Left renal cortex interstitium (tissue), 4 donors: ENCODE measurements around the gene KIF23. TPM values are rescaled to one million over a fixed set of nuclear protein-coding genes. Genes with fewer than 3 reads are reported as not detected.
"Not testable (repeated sequence)": the region's sequence is repeated elsewhere in the genome, so short reads cannot be mapped to it uniquely, and the experiment has no call there.

ENCODE experiments used
- DNase-seq, 4 donors: peaks; one replicate each; pipeline ENCODE4 v3.0.0-alpha.2; 2013; ENCODE audit warnings: low read depth in 4 of 4, low spot score in 2 of 4, missing footprints in 1 of 4
- polyA plus RNA-seq, 4 donors: library from polyadenylated mRNA; unstranded; fragments of 120-200 nt; gene quantifications; one replicate each; pipeline ENCODE4 v1.2.1, GENCODE V29; 2013; ENCODE audit not compliant: insufficient read length in 4 of 4

KIF23 gene
- polyA plus RNA-seq, 4 donors = 26.5 to 43.7 (median 37.9) TPM

DNA sequence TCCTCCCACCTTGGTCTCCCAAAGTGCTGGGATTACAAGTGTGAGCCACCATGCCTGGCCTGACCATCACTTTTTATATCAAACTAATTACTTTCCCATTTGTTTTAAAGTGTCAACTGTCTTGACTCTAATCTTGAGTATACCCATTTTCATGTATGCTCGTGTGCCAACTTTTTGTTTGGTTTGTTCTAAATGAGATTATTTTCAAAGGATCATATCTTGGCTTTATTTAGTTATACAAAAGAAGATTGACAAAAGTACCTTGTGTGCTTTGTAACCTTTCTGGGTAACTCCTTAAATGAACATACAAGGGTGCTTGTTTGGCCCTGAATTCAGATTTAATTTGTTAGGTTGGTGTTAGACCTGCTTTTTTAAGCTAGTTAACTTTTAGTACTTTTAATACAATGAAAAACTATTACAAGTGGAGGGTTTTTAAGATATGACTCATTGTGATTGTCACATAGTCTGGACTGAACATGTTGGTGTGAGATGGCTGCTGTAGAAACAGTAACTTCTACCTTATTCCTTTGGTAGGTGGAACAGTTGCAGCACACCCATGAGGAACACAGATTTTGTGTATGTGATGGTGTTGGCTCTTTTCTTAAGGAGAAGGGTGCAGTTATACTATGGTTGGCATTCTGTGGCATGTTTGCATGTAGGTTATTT is 10.7 kb downstream of the KIF23 start:
- DNase-seq = no peak

DNA sequence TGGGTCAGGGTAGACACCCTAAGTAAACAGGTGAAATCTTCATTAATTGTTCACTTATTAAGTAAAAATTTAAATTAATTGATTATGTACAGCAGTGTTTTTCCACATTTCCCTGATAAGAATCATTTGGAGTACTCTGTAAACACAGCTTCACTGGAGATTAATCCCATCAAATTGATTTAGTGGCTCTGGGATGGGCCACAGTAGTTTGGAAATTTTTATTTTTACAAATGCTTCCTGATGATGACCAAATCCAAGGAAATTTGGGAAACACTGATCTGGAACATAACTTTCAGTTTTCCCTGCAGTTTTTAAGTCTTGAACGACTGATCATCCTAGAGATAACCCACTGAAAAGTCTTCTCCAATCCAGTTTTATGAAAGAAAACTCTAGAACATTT is 19.7 kb downstream of the KIF23 start:
- DNase-seq = no peak

DNA sequence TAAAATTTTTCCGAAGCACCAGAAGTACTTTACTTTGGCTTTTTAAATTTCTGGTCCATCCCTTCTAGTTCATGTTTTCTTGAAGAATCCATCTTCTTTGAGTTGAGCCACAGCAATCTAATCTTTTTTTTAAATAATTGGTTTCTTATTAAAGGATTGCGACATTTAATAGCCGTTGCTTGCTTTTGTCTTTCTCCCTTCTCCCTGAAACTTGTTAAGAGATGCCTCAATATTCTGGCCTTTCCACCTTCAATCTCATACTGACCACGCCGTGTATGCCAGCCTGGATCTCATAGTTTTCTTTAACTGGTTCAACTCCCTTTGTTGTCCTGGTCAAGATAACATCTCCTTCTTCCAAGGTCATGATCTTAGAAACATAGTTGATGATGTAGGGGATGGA is 20.1 kb downstream of the KIF23 start:
- no peak for DNase-seq

DNA sequence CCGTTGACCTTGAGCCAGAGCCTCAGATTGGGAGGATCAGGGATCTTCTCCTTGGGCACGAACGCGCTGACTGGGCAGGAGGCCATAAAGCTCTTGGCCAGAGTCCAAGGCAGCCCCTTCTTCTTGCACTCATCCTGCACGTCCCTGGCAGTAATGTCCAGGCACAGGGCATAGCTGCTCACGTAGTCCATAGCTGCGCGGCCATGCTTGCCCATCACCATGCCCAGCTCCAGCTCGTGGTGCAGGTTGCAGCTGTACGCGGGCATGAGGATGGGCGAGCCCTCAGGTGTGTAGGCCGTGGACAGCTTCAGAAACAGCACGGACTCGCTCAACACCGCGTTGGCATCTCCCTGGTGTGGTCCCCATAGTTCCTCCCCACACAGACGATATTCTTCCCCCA is 20.5 kb downstream of the KIF23 start:
- no peak for DNase-seq

DNA sequence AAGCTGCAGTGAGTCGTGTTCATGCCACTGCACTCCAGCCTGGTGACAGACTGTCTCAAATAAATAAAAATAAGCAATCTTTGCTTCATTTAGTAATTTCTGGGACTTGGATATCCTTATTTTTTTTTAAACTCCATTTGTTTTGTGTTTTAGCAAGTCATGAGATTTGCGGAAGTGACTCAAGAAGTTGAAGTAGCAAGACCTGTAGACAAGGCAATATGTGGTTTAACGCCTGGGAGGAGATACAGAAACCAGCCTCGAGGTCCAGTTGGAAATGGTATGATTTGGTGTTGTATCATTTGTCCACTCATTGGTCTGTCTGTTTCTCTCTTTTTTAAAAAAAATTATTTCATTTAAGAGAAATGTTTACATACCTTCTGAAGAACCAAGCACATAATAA is 21.8 kb downstream of the KIF23 start:
- DNase-seq = no peak

DNA sequence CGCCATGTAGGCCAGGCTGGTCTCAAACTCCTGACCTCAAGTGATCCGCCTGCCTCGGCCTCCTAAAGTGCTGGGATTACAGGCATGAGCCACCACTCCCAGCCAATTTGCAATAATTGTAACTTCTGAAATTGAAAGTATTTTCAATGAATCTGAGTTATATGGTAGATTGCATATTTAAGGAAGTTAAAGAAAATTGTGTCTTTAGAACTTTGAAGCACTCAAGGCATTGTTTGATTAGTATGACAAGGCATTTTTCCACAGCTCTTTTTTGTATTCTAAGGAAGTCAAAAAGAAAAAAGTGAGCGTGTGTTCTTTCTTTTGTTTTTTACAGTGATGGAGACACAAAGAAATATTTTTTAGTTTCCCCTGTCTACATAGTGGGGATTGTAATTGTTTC is 22.8 kb downstream of the KIF23 start:
- DNase-seq = no peak

DNA sequence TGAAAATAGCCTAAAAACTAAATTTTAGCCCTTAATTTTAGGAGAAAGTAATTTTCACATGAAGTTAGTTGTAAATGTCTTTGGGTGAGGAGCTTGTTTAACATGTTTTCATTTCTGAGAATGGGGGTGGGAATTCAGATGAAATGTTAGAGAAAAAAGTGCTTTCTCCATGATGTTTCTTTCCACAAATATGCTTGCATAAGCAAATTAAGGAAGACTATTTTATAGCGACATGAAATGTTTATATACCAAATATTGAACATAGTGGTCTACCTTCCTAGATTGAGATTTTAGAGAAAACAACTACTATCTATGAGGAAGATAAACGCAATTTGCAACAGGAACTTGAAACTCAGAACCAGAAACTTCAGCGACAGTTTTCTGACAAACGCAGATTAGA is 25.5 kb downstream of the KIF23 start:
- DNase-seq = no peak

DNA sequence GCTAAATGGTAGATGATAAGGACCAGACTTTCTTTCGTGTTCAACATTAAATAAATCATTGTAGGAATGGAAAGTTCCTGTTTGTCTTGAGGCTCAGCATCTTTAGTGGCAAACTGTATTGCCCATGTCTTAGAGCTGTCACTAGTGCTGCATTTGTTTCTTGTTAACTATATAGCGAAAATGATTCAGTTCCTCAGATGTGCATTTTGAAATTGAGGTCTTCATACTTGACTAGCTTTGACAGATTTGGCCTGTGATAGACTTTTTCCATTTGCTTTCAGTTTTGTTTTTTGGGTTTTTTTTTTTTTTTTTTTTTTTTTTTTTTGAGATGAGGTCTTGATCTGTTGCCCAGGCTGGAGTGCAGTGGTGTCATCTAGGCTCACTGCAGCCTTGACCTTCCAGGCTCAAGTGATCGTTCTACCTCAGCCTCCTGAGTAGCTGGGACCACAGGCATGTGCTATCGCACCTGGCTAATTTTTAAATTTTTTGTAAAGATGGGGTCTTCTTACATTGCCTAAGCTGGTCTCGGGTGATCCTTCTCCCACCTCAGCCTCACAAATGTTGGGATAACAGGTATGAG is 29.0 kb downstream of the KIF23 start:
- no peak for DNase-seq

DNA sequence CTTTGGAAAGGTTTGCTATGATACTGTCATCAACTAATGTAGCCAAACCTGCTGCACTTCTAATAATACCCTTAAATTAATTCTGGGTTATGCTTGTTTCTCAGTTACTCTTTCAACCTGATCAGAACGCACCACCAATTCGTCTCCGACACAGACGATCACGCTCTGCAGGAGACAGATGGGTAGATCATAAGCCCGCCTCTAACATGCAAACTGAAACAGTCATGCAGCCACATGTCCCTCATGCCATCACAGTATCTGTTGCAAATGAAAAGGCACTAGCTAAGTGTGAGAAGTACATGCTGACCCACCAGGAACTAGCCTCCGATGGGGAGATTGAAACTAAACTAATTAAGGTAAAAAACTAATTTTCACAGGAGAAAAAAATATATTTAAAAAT is 30.5 kb downstream of the KIF23 start:
- no peak for DNase-seq

DNA sequence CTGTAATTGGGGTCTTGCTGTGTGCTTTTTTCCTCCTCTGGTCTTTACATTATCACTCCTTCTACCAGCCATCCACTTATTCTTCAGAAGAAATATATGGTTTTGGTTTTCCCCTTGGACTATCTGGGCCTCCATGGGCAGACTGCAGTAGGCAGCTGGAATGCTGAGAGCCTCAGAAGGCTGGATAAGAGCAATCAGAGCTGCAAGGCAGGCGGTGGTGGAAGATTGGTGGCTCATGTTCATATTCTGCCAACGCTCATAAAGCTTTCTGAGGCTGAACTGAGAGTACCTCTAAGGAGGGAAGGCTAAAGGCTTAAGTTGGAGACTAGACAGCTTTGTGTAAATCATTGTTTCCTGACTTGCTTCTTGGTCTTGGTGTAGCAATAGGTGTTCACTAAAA is 32.8 kb downstream of the KIF23 start:
- DNase-seq = no peak

DNA sequence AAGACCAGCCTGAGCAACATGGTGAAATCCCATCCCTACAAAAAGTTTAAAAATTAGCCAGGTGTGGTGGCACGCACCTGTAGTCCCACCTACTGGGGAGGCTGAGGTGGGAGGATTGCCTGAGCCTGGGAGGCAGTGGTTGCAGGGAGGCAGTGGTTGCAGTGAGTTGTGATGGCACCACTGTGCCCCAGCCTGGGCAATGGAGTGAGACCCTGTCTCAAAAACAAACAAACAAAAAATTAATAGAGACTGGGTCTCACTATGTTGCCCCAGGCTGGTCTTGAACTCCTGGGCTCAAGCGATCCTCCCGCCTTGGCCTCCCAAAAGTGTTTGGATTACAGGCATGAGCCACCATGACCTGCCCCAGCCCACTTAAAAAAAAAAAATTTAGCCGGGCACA is 36.1 kb downstream of the KIF23 start:
- not testable (repeated sequence) for DNase-seq

DNA sequence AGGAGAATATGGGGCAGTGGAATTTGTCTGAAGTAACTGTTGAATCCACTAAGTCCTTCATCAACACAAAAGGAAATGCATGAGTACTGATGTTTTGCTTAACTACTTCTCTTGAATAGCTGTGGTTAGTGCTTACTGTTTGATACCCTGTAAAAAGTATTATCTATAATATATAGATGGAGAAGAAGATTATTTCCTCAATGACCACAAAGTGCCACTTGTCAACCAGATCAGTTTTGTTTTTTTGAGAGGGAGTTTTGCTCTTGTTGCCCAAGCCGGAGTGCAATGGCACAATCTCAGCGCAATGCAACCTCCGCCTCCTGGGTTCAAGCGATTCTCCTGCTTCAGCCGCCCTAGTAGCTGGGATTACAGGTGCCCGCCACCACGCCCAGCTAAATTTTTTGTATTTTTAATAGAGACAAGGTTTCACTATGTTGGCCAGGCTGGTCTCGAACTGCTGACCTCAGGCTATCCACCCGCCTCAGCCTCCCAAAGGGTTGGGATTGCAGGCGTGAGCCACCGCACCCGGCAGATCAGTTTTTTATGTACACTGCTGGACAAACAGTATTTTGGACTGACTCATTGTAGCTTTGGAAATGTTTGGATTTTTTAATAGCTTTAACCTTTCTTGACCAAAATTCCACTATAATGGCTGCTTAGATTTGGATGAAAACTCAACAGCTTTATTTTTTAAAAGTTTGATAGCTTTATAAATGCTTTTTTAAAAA is 37.0 kb downstream of the KIF23 start:
- no peak for DNase-seq

DNA sequence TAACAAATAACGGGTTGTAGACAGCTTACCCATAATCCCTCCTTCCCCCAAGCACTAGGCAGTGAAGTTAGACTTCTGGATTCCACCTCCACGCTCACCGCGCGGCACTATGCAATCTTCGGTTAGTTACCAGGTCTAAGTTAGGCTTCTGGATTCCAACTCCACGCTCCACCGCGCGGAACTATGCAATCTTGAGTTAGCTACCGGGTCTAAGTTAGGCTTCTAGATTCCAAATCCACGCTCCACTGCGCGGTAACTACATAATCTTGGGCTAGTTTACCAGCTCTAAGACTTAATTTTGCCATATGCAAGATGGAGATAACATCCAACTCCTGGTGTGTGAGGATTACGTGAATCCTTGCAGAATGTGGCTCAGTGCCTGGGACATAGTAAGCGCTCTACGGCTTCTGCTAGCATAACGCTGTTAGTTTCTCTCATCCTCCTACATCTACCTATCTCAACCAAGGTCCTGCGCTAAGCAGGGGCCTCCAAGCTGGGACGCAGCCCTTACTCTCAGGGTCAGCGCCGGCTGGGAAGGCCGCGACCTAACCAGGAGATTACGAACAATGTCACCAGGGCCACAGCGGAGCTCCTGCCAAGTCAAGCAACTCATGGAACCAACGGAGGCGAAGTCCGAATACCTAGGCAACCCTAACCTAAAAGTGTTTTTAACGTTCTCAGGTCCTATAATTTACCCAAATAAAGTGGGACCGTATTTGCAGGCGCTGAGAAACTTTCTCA is 38.0 kb downstream of the KIF23 start:
- no peak for DNase-seq

DNA sequence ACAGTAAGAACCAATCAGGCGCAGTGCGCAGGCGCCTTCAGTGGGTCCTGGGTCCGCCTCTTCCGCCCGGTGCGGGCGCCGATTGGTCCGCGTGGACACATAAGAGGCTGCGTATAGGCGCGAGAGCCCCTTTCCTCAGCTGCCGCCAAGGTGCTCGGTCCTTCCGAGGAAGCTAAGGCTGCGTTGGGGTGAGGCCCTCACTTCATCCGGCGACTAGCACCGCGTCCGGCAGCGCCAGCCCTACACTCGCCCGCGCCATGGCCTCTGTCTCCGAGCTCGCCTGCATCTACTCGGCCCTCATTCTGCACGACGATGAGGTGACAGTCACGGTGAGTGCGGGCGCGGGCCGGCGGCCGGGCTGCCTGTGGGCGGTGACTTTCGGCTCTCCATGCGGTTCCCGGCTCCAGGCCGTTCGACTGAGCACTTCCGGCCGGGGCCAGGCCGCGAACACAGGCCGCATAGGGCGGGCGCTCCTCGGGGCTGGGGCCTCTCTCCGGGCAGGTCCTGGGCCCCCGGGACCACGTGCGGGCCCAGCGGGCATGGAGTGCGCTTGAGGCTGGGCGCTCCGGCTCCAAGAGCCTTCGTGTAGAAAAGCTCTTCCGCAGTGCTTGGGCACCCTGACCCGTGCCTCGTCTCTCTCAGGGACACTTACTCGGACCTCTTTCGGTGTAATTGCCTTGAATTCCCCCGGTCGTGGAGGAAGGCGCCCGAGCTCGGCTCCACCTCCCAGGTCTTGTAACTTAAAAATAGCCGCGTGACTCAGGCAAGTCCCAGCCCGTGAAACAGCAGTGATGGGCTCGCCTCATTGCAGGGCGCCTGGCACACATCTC is 38.8 kb downstream of the KIF23 start, which contains the start of gene RPLP1:
Gene RPLP1, plus strand, starts transcription at position 127 of the 830 bp plus-strand sequence. Its CDS starts 131 bp downstream, at position 258.
- peak; percentile 92 to 96 (median 93) for DNase-seq

DNA sequence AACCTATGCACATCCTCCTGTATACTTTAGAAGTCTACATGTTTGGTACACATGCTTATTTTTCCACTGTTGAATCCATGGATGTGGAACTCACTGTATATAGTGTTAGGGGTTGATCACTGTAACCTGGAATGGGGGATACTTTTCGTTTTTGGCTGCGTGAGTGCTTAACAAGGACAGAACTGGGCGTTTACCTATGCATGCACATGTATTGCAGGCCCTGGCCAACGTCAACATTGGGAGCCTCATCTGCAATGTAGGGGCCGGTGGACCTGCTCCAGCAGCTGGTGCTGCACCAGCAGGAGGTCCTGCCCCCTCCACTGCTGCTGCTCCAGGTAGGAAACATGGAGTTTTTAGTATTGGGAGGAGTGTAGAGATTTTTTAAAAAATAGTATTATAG is 40.8 kb downstream of the KIF23 start:
- DNase-seq = no peak

DNA sequence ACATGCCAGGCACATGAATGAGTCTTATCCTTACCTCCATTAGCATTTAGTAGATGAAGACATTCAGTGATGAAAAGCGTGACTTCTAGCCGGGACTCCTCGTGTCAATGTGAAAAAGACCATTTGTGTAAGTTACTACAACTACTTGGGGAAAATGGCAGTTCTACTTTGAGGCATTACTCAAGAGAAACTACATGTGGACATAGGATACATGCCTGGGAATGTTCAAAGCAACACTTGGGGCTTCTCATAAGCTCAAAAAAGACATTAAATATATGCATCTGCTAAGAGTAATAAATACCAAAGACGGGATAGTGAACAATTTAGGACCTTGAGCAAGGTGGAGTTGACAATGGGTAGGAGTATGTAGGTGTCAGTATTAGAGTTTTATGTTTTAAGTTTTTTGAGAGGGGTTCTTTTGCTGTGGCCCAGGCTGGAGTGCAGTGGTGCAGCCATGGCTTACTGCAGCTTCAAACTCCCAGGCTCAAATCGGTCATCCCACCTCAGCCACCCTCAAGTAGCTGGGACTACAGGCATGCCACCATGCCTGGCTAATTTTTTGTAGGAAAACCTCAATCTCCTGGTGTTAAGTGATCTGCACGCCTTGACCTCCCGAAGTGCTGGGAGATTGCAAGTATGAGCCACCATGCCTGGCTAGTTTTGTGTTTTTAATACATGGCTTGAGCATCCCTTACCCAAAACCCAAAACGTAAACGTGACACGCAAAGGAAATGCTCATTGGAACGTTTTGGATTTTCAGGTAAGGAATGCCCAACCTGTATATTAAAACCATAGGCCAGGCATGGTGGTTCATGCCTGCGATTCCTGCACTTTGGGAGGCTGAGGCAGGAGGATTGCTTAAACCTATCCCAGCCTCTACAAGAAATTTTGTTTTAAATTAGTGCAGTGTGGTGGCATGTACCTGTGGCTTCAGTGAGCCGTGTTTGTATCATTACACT is 42.3 kb downstream of the KIF23 start:
- DNase-seq = no peak

DNA sequence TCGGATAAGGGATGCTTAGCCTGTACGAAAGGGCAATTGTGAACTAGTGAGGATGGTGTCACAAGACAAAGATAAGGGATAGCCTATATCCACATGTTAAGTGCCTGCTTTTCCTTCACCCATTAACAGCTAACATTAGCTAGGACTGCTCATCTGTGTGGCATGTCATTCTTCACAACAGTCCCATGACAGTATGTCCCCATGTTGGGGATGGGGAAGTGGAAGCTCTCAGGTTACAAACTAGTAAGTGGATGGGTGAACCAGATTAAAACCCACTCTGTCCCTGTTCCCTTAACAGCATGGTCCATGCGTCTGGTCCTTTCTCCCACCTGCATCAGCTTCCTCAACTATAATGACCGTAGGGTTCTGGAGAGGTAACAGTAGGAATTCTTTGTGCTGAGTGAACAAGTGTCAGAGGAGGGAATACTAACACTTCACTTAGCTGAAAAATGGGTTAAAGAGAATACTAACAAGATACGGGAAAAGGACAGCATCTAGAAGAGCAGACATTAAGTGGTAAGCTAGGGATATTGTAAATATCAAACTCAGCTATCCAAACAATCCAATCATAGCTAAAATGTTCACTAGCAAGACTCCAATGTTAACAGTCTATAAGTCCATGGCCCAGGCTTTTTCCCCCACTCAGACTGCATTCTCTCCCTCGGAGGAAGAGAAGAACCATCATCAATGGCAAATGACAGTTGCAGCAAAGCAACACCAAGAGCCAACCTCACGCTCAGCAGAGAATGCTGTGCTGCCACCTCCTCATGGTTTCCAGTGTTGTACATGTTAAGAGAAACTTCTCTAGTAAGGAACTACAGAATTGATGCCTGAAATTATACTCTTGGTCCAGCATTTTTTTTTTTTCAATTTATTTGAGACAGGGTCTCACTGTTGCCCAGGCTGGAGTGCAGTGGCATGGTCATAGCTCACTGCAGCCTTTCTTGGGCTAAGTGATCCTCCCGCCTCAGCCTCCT is 43.4 kb downstream of the KIF23 start:
- DNase-seq = no peak

DNA sequence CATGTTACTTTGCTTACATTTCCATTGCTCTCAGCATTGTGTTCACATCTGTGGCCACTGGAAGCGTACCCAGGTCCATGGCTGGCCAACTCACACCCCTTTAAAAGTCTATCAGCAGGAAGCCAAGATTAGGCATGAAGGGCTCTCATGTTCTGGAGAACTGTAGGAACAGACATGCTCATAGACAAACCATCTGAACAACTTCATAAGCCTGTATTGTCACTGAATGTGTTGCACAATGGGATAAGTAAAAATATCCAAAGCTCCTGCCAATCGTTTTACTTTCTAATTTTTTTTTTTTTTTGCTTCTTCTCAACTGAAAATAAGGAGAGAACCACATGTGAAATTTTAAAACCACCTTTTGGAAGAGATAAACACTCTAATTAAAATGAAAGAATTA is 44.9 kb downstream of the KIF23 start:
- no peak for DNase-seq
